Ovary (tissue), 9 donors: ENCODE measurements around the gene GH2. TPM values are rescaled to one million over a fixed set of nuclear protein-coding genes. Genes with fewer than 3 reads are reported as not detected.
"Not testable (repeated sequence)": the region's sequence is repeated elsewhere in the genome, so short reads cannot be mapped to it uniquely, and the experiment has no call there.

Source experiments
- DNase-seq, 5 donors: peaks; one replicate each; pipeline ENCODE4 v3.0.0-alpha.2; 2019 to 2020
- H3K27ac ChIP-seq, 2 donors: fragments of 200-600 bp; one replicate each; pipeline versions ENCODE4 v1.5.1 to v1.8.0; 2019 to 2022
- H3K27me3 ChIP-seq: fragments of 200-600 bp; one replicate; pipeline ENCODE4 v1.8.0; 2022
- H3K36me3 ChIP-seq: fragments of 200-600 bp; sonication (generic); one replicate; pipeline ENCODE4 v1.5.1; 2019
- H3K4me1 ChIP-seq: one replicate; pipeline ENCODE4 v1.8.1; 2013; ENCODE audit warnings: mild to moderate bottlenecking, moderate library complexity; ENCODE audit not compliant: insufficient read depth
- H3K4me3 ChIP-seq: fragments of 200-600 bp; sonication (generic); one replicate; pipeline ENCODE4 v1.5.1; 2017
- H3K9me3 ChIP-seq, 2 donors: fragments of 200-600 bp in 1 of 2; sonication (generic) in 1 of 2; one replicate each; pipeline versions ENCODE4 v1.5.1 to v1.8.1; 2013 to 2019; ENCODE audit warnings: mild to moderate bottlenecking in 1 of 2, moderate library complexity in 1 of 2
- CTCF ChIP-seq, 3 donors: fragments of 450-650 bp in 2 of 3; fragments of 200-600 bp in 1 of 3; IDR thresholded peaks; one replicate each; pipeline versions ENCODE4 v1.5.1 to v1.8.0; 2016 to 2022; ENCODE audit warnings: antibody characterized with exemption in 3 of 3, mild to moderate bottlenecking in 1 of 3
- EP300 ChIP-seq: sonication (generic); formaldehyde crosslinking; IDR thresholded peaks from one replicate; pipeline ENCODE4 v1.6.1; 2017; ENCODE audit warnings: antibody characterized with exemption
- POLR2A ChIP-seq: fragments of 450-650 bp; IDR thresholded peaks from one replicate; pipeline ENCODE4 v1.6.1; 2017; ENCODE audit warnings: antibody characterized with exemption, mild to moderate bottlenecking, moderate library complexity
- WGBS, 3 donors: extraction: QIAGEN DNeasy Blood & Tissue Kit in 1 of 3; methylation state at CpG; one replicate each; pipeline versions ENCODE4 v1.1.5 to v1.1.7; 2013 to 2017; 5-methylcytosine and 5-hydroxymethylcytosine counted together
- intact Hi-C, 4 donors: fragments of 100-400 bp; cut with DNase I; formaldehyde crosslinking; loops; one replicate each; pipeline versions ENCODE4 v1.11.0 to v1.15.1; 2022 to 2023
- polyA plus RNA-seq, 2 donors: library from polyadenylated mRNA; stranded (reverse); fragments of 200-250 nt in 1 of 2; fragments of 350-450 nt in 1 of 2; fragmentation: Illumina TruSeq in 1 of 2; extraction: RNeasy Lipid Tissue Mini Kit (QIAGEN cat#74804) in 1 of 2; gene quantifications; one replicate each; pipeline ENCODE4 v1.2.3, GENCODE V29; 2013 to 2014
- total RNA-seq, 7 donors: library from RNA; depleted of rRNA in 2 of 7; stranded (reverse); fragments of >200 nt in 2 of 7; fragmentation: NEBNext Ultra II Directional in 3 of 7; extraction: Animal tissue kit (Norgen Biotek cat#: 25700) in 3 of 7; gene quantifications; one replicate each; pipeline versions ENCODE4 v1.1.0 to v1.2.4, GENCODE V29; 2016 to 2023
- donor health status: DM: no; HTN: no; CAD: no; lungs with moderate emphysema.
- donor health status: DM: no; HTN: no; CAD: no.
- donor health status: Bipolar disorder and iron deficiency.
- donor health status: DM: yes; HTN: yes; CAD: no.
- donor health status: DM: no; HTN: no; CAD: no.
- donor health status: DM: yes; HTN: yes; CAD: no.

Gene GH2
- total and polyA plus RNA-seq, 9 donors, result not detected

GRCh38 chr17:63880706-63881105 is 1.0 kb downstream of the GH2 start:
- no peak overlapping the region for H3K27ac ChIP-seq
- TF ChIP-seq CTCF (IDR thresholded peaks at IDR 0.05) (no peak), POLR2A (no peak), EP300 (no peak)
- no peak for DNase-seq
- no peaks in the 10 kb centered on the region for H3K27me3 ChIP-seq
- no peaks in the 10 kb centered on the region for H3K9me3 ChIP-seq
- 81 to 88% (median 85%) methylated on average over 12 of the region's 12 CpGs for WGBS, 3 donors
- no peak overlapping the region for H3K4me3 ChIP-seq
- H3K4me1 ChIP-seq, result no peaks in the 10 kb centered on the region
- intact Hi-C loops, result no loop called here
- no peaks in the 10 kb centered on the region for H3K36me3 ChIP-seq

- H3K9me3 ChIP-seq, DNase-seq: not testable (repeated sequence)
- WGBS, 3 donors, result 88 to 92% (median 89%) methylated on average over 9 of the region's 9 CpGs
These were observed 3.3 kb downstream of the GH2 start for GRCh38 chr17:63878413-63878812.

GRCh38 chr17:63874693-63875092 is 7.1 kb downstream of the GH2 start:
- not testable (repeated sequence) for H3K4me3 ChIP-seq
- WGBS, 3 donors, result 44 to 70% (median 67%) methylated on average over 6 of the region's 6 CpGs

More at GRCh38 chr17:63878413-63878812, 3.3 kb downstream of the GH2 start:
- H3K27me3 ChIP-seq, H3K4me3 ChIP-seq, intact Hi-C loops, H3K27ac ChIP-seq, H3K36me3 ChIP-seq, H3K4me1 ChIP-seq: not testable (repeated sequence)

GRCh38 chr17:63874061-63874626 is 7.6 kb downstream of the GH2 start:
- DNase-seq, H3K27ac ChIP-seq, H3K9me3 ChIP-seq, H3K27me3 ChIP-seq, H3K4me3 ChIP-seq, H3K4me1 ChIP-seq, intact Hi-C loops, H3K36me3 ChIP-seq: not testable (repeated sequence)
- 67 to 80% (median 76%) methylated on average over 6 to 8 of the region's 8 CpGs for WGBS, 3 donors

More at GRCh38 chr17:63874693-63875092, 7.1 kb downstream of the GH2 start:
- H3K27me3 ChIP-seq, H3K4me1 ChIP-seq, intact Hi-C loops, H3K9me3 ChIP-seq, DNase-seq, H3K27ac ChIP-seq, H3K36me3 ChIP-seq: not testable (repeated sequence)

- DNase-seq, H3K36me3 ChIP-seq: not testable (repeated sequence)
- WGBS, 3 donors, result 50 to 86% (median 83%) methylated on average over 2 to 7 of the region's 7 CpGs
These were observed 8.2 kb downstream of the GH2 start, which contains the start of gene CSH2 for GRCh38 chr17:63873577-63873976. Gene CSH2, minus strand, starts transcription at chr17:63873677. Its CDS starts 63 bp downstream, at chr17:63873614.

GRCh38 chr17:63871646-63872365 is 9.9 kb downstream of the GH2 start:
- H3K36me3 ChIP-seq, H3K27ac ChIP-seq, H3K27me3 ChIP-seq, H3K4me3 ChIP-seq, intact Hi-C loops, H3K4me1 ChIP-seq, H3K9me3 ChIP-seq, DNase-seq: not testable (repeated sequence)
- 96 to 97% (median 96%) methylated on average over 15 of the region's 15 CpGs for WGBS, 3 donors

More at GRCh38 chr17:63873577-63873976, 8.2 kb downstream of the GH2 start, which contains the start of gene CSH2:
- H3K4me3 ChIP-seq, H3K9me3 ChIP-seq, intact Hi-C loops, H3K27me3 ChIP-seq, H3K27ac ChIP-seq, H3K4me1 ChIP-seq: not testable (repeated sequence)

- H3K36me3 ChIP-seq, DNase-seq, H3K9me3 ChIP-seq, H3K4me3 ChIP-seq, H3K27me3 ChIP-seq, intact Hi-C loops, H3K27ac ChIP-seq, H3K4me1 ChIP-seq: not testable (repeated sequence)
- 40 to 56% (median 52%) methylated on average over 4 of the region's 4 CpGs for WGBS, 3 donors
These were observed 11.5 kb downstream of the GH2 start for GRCh38 chr17:63870292-63870665.

GRCh38 chr17:63869491-63870291 is 12.1 kb downstream of the GH2 start:
- H3K4me1 ChIP-seq, H3K27ac ChIP-seq, H3K4me3 ChIP-seq, H3K36me3 ChIP-seq, DNase-seq, H3K9me3 ChIP-seq, H3K27me3 ChIP-seq, intact Hi-C loops: not testable (repeated sequence)
- WGBS, 3 donors, result 15 to 37% (median 23%) methylated on average over 9 of the region's 9 CpGs

- H3K9me3 ChIP-seq, H3K27ac ChIP-seq, H3K36me3 ChIP-seq, DNase-seq, H3K27me3 ChIP-seq, intact Hi-C loops, H3K4me1 ChIP-seq, H3K4me3 ChIP-seq: not testable (repeated sequence)
- WGBS, 3 donors, result 76 to 78% (median 76%) methylated on average over 7 of the region's 7 CpGs
These were observed 15.1 kb downstream of the GH2 start for GRCh38 chr17:63866625-63867024.
